ENCODE measurements around the gene RFX3.

- TF ChIP-seq CTCF (IDR thresholded peaks at IDR 0.05 in 4 of 5, conservative IDR thresholded peaks at IDR 0.05 in 1 of 5) = no peak
- TF ChIP-seq POLR2A (IDR thresholded peaks at IDR 0.05) = no peak
Measured at GRCh38 chr9:3553076-3553765, 27.4 kb upstream of the RFX3 start.

Measured in gastrocnemius medialis (tissue), 4 donors.